Astrocyte of the cerebellum (primary cell): Measurements from ENCODE around the gene PRDM12.

Source experiments
- DNase-seq: peaks from one replicate; pipeline ENCODE4 v3.0.0-alpha.2; 2011; ENCODE audit warnings: low read depth
- H3K4me3 ChIP-seq: 2 replicates; pipeline ENCODE4 v1.5.1; 2011; ENCODE audit warnings: mild to moderate bottlenecking, low read depth, low read length, moderate library complexity
- in situ Hi-C: cut with HindIII; loops from 2 replicates; pipeline ENCODE4 v1.10.0; 2017; ENCODE audit warnings: low sequenced_read_pairs
- TF ChIP-seq, protein P1 (sequence below): IDR thresholded peaks from 2 replicates; pipeline ENCODE4 v1.5.1; 2012; ENCODE audit warnings: low read length, low read depth, moderate library complexity, mild to moderate bottlenecking; ENCODE audit errors: missing control alignments

The PRDM12 gene

DNA sequence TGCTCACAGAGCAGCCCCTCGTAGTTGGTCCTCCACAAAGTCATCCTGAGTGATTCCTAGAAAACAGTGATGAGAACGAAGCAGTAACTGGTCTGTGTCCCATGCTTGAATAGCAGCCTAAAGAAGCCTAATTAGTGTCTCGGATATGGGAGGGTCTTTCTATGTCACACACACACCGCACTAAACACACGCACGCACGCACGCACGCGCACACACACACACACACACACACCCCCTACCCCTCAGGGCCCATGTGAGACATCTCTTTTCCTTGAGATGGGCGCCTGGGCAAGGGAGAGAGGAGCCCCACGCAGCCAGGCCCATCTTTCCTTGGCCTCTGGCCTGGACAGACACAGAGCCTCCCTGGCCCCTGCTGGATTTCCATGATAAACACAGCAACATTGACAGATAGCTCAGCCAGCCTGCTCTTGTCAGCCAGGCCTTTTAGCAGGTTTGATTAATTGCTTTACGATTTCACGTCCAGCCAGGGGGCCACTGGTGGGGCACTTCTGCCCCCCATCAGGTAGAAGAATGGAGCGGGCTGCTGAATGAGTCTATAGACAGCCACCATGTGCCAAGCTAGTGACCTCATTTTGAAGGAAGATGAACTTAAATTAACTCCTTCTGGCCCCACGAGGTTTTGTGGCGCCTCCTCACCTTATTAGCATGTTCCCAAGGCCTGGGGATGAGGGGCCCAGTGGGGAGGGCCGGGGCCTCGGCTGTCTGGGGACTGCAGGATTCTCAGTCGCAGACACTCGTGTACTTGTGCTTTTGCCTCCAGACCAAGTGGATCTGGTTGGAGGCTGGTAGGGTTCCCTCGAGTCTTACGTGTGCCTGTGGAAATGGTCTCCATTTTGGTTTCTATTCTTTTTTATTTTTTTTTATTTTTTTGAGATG lies 36.2 kb upstream of the PRDM12 start:
- TF ChIP-seq, protein P1, sequence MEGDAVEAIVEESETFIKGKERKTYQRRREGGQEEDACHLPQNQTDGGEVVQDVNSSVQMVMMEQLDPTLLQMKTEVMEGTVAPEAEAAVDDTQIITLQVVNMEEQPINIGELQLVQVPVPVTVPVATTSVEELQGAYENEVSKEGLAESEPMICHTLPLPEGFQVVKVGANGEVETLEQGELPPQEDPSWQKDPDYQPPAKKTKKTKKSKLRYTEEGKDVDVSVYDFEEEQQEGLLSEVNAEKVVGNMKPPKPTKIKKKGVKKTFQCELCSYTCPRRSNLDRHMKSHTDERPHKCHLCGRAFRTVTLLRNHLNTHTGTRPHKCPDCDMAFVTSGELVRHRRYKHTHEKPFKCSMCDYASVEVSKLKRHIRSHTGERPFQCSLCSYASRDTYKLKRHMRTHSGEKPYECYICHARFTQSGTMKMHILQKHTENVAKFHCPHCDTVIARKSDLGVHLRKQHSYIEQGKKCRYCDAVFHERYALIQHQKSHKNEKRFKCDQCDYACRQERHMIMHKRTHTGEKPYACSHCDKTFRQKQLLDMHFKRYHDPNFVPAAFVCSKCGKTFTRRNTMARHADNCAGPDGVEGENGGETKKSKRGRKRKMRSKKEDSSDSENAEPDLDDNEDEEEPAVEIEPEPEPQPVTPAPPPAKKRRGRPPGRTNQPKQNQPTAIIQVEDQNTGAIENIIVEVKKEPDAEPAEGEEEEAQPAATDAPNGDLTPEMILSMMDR, result no peak
- in situ Hi-C loops, result loop anchor here (5.0 kb wide), 1 partner anchor 39 kb away; no protein-coding TSS in a partner anchor
- no peak overlapping the region for H3K4me3 ChIP-seq
- no peak for DNase-seq

DNA sequence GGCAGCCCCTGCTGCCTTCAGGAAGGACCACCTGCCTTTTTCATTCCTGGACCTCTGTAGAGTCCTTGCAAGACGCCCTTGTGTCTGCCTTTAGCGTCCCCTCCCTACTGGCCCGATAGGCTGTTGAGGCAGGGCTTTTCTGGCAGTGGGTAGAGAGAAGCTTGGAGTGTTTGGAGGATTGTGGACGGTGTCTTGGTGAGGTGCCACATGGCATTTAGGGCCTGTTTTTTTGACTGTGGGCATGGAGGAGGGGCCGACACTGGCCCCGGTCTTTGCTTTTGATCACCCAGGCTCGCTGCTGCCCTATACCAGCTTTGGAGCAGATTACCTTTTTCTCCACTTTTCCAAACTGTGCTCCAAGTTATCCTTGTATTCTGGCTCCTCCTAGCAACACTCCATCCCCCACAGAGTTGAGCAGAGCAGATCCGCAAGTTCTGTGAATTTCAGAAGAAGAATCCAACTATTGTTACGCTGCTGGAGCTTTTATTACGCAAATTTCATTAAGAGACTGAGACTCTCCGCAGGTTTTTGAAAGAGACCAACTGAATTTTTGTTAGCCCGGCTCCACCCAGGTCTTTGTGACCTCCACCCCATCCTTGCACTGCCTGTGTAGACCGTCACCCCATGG lies 34.8 kb upstream of the PRDM12 start:
- no peak for DNase-seq
- TF ChIP-seq, protein P1, result no peak
- in situ Hi-C loops, result loop anchor here (5.0 kb wide), 1 partner anchor 38 kb away; no protein-coding TSS in a partner anchor
- no peak overlapping the region for H3K4me3 ChIP-seq

DNA sequence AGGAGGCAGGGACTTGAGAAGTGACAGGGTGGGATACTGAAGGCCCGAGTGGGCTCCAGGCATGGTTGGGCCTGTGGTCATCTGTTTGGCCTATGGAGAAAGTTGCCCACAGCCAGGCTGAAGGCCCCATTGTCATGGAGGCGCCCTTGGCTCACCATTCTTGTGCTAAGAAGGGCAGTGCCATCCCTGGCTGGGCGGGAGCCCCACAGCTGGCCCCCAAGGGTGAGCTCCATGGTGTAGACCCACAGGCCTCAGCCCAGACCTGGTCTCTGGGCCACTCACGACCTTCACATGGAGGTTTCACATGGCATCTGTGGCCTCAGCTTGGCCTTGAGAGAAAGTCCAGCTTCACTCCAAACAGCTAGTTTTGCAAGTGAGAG lies 34.3 kb upstream of the PRDM12 start:
- in situ Hi-C loops, result no loop called here
- no peak for DNase-seq
- H3K4me3 ChIP-seq, result no peak overlapping the region
- TF ChIP-seq, protein P1, result no peak

DNA sequence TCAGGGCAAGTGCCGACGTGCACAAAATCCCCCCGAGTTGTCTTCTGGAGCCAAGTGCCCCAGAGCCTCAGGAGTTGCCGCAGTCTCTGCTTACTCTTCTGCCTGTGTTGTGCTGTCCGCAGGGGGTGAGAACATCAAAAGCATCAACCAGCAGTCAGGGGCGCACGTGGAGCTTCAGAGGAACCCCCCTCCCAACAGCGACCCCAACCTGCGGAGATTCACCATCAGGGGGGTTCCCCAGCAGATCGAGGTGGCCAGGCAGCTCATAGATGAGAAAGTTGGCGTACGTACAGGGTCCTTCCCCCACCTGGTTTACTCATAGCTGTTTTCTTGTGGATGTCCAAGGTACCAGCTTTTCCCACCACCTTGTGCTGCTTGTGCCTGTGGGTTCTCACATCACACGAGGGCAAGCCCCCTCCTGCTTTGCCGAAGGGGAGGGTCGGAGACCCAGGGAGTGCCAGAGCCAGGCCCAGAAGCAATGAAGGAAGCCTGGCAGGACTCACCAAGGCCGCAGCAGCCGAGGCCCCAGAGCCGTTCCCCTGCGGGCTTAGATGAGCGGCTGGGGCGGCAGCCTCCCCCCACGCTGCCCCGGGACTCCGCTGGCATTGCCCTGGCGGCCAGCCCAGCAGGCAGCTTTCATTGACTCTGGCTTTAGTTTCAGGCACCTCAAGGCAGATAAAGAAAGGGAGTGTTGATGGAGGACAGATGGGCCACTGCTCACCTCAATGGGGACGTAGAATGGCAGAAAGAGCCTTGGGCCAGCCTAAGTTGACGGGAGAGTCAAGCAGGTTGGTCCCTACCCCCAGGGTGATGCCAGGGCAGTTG lies 33.7 kb upstream of the PRDM12 start:
- no peak for DNase-seq
- H3K4me3 ChIP-seq, result no peak overlapping the region
- in situ Hi-C loops, result no loop called here
- TF ChIP-seq, protein P1, result no peak

DNA sequence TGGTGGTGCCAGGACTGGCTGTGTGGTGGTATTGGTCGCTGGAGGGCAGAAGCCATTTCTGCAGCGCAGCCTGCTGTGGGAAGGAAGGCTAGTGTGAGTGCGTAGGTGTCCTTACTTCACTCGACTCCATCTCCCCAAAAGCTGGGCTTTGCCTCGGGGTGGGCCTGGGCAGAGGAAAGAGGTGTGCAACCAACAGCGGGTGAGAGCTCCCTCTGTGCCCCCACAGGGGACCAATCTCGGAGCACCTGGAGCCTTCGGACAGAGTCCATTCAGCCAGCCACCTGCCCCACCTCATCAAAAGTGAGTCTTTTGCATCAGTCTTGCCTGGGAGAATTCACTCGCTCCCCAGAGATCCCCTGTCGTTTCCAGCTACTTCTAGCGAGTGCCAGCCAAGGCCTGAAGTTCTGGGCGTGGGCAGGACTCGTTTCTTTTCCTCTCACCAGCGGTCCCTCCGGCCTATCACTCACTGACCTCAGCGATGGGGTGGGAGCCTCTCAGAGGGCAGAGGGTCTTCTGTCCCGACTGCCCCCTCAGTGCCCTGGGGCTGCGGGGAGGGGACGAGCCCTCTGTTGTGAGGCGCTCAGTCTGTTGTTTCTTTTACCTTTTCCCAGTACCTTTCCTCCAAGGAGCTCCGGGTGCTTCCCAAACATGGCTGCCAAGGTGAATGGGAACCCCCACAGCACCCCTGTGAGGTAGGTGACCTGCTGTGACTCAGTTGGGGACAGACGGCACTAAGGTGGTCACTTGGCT lies 32.9 kb upstream of the PRDM12 start:
- DNase-seq, result no peak
- in situ Hi-C loops, result no loop called here
- TF ChIP-seq, protein P1, result no peak
- no peak overlapping the region for H3K4me3 ChIP-seq
